GM12891 (cell line): ENCODE results near the gene FAM168A.

Experiments
- PAX5 ChIP-seq: IDR thresholded peaks from 2 replicates; pipeline ENCODE4 v1.6.1; 2011; ENCODE audit warnings: low read length, moderate library complexity, mild to moderate bottlenecking; ENCODE audit not compliant: insufficient read depth, severe bottlenecking
- POLR2A ChIP-seq: IDR thresholded peaks from 2 replicates; pipeline ENCODE4 v1.6.1; 2011; ENCODE audit warnings: low read depth, low read length, control low read depth
- POLR2AphosphoS5 ChIP-seq: IDR thresholded peaks from 2 replicates; pipeline ENCODE4 v1.6.1; 2011; ENCODE audit warnings: low read depth, low read length, control low read depth
- POU2F2 ChIP-seq: IDR thresholded peaks from 2 replicates; pipeline ENCODE4 v1.6.1; 2011; ENCODE audit warnings: low read depth, mild to moderate bottlenecking, control low read depth, low read length, moderate library complexity
- SPI1 ChIP-seq: IDR thresholded peaks from 2 replicates; pipeline ENCODE4 v1.6.1; 2011; ENCODE audit warnings: low read depth, low read length, control low read depth
- TAF1 ChIP-seq: IDR thresholded peaks from 2 replicates; pipeline ENCODE4 v1.6.1; 2011; ENCODE audit warnings: low read depth, low read length, control low read depth

- no peak for TF ChIP-seq POLR2A
- no peak for TF ChIP-seq POLR2AphosphoS5
- no peak for TF ChIP-seq TAF1
- TF ChIP-seq POU2F2: 0 out of 2 replicates have a peak, but pooled peaks have one; percentile 16
- TF ChIP-seq SPI1: no peak
- no peak for TF ChIP-seq PAX5
These were observed 217.6 kb downstream of the FAM168A start for GRCh38 chr11:73380331-73380730.
